Transverse colon (tissue), 4 donors: Measurements from ENCODE around the gene USPL1.

Source experiments
- EP300 ChIP-seq: sonication (generic); formaldehyde crosslinking; IDR thresholded peaks from one replicate; pipeline ENCODE4 v1.6.1; 2017; ENCODE audit warnings: antibody characterized with exemption, low read depth
- POLR2A ChIP-seq: fragments of 450-650 bp; IDR thresholded peaks from one replicate; pipeline ENCODE4 v1.6.1; 2016; ENCODE audit warnings: antibody characterized with exemption, mild to moderate bottlenecking, moderate library complexity
- POLR2AphosphoS5 ChIP-seq, 3 donors: sonication (generic); formaldehyde crosslinking; IDR thresholded peaks; one replicate each; pipeline ENCODE4 v1.6.1; 2016; ENCODE audit warnings: antibody characterized with exemption in 3 of 3
- TF ChIP-seq, protein P1 (sequence below), 5 experiments: fragments of 200-600 bp in 3 of 5; fragments of 450-650 bp in 2 of 5; sonication (generic) in 3 of 5; IDR thresholded peaks; 1 replicate in 2 of 5; 2 replicates in 3 of 5; pipeline ENCODE4 v1.5.1; 2016 to 2017; ENCODE audit warnings: antibody characterized with exemption in 5 of 5, inconsistent platforms in 3 of 5, mild to moderate bottlenecking in 2 of 5, moderate library complexity in 1 of 5

DNA sequence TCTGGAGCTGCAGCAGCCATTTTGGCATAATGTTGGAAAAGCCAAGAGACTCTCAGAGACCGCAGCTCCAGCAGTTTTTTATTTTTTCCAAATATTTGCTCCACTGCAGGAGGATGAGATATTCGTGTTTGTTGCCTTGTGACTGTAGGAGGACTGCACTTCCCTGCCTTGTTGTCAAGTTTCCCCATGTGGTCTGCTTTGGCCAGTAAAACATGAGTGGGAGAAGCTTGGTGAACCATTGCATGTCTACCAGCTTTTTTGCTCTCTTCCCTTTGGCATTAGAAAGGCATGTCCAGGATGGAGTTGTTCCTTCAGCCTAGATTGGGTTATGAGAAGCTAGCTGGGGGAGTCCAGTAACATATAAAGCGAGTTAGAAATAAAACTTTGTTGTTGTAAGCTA, 69.9 kb downstream of the USPL1 start:
- TF ChIP-seq POLR2A (no peak), EP300 (no peak), POLR2AphosphoS5 (IDR thresholded peaks at IDR 0.05) (no peak)
- TF ChIP-seq, protein P1, sequence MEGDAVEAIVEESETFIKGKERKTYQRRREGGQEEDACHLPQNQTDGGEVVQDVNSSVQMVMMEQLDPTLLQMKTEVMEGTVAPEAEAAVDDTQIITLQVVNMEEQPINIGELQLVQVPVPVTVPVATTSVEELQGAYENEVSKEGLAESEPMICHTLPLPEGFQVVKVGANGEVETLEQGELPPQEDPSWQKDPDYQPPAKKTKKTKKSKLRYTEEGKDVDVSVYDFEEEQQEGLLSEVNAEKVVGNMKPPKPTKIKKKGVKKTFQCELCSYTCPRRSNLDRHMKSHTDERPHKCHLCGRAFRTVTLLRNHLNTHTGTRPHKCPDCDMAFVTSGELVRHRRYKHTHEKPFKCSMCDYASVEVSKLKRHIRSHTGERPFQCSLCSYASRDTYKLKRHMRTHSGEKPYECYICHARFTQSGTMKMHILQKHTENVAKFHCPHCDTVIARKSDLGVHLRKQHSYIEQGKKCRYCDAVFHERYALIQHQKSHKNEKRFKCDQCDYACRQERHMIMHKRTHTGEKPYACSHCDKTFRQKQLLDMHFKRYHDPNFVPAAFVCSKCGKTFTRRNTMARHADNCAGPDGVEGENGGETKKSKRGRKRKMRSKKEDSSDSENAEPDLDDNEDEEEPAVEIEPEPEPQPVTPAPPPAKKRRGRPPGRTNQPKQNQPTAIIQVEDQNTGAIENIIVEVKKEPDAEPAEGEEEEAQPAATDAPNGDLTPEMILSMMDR (IDR thresholded peaks at IDR 0.05), result no peak
